GM12872 (cell line): ENCODE measurements around the gene PLAGL2.

Experiments
- CTCF ChIP-seq: IDR thresholded peaks from 3 replicates; pipeline ENCODE4 v1.5.1; 2011; ENCODE audit warnings: low read depth, mild to moderate bottlenecking, low read length, moderate library complexity; ENCODE audit not compliant: insufficient read depth

Gene PLAGL2

GRCh38 chr20:32207626-32208498, at the start of gene PLAGL2, which contains the start of gene POFUT1:
TSS of gene PLAGL2 (minus strand) at chr20:32207743. CDS start at chr20:32202178, 5,565 bp downstream.
TSS of gene POFUT1 (plus strand) at chr20:32207880. CDS start at chr20:32207942, 62 bp downstream.
- peak; percentile 29; the same call in 1 of the 3 replicates for TF ChIP-seq CTCF

- TF ChIP-seq CTCF: no peak
Observed at GRCh38 chr20:32252189-32252588, 44.6 kb upstream of the PLAGL2 start.

GRCh38 chr20:32251470-32251869, 43.9 kb upstream of the PLAGL2 start:
- TF ChIP-seq CTCF: no peak

- TF ChIP-seq CTCF: no peak
Observed at GRCh38 chr20:32249030-32249738, 41.6 kb upstream of the PLAGL2 start.

GRCh38 chr20:32248043-32248442, 40.5 kb upstream of the PLAGL2 start:
- TF ChIP-seq CTCF: no peak

GRCh38 chr20:32244959-32245358, 37.4 kb upstream of the PLAGL2 start:
- no peak for TF ChIP-seq CTCF

GRCh38 chr20:32244150-32244823, 36.7 kb upstream of the PLAGL2 start:
- TF ChIP-seq CTCF: no peak
